Spleen (tissue), 7 donors: ENCODE results near the gene GJB6.

Source experiments
- POLR2A ChIP-seq, 3 donors: fragments of 450-650 bp; IDR thresholded peaks; one replicate each; pipeline ENCODE4 v1.5.1; 2017; ENCODE audit warnings: antibody characterized with exemption in 3 of 3, mild to moderate bottlenecking in 1 of 3
- TF ChIP-seq, protein P1 (sequence below), 11 experiments: fragments of 200-600 bp in 7 of 11; fragments of 450-650 bp in 4 of 11; sonication (generic) in 4 of 11; IDR thresholded peaks in 8 of 11; conservative IDR thresholded peaks in 3 of 11; 1 replicate in 7 of 11; 2 replicates in 4 of 11; pipeline versions ENCODE4 v1.4.0 to v1.8.0; 2016 to 2021; ENCODE audit warnings: antibody characterized with exemption in 11 of 11, inconsistent platforms in 4 of 11, mild to moderate bottlenecking in 1 of 11
- donor health status: DM: no; HTN: no; CAD: no; lungs with moderate emphysema.
- donor health status: DM: no; HTN: no; CAD: no.
- donor health status: DM: no; HTN: no; CAD: no.

DNA sequence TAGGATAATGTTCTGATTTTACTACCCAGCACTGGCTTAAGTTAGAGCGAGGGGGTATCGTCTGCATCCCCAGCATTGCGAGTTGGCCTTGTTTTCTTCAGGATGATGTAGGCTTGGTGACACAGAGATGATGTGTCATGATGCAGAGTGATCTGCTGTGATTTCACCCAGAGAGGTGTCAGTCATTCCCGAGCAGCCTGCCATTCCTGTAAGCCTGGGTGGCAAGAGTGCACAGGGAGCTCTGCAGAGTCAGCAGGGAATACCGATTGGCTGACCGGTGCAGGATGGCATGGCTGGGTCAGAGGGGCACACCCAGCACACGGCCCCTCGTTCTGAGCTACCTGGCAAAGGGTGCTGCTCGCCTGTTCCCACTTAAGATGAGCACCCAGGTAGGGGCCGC lies 15.8 kb upstream of the GJB6 start:
- TF ChIP-seq POLR2A (IDR thresholded peaks at IDR 0.05) = no peak
- TF ChIP-seq, protein P1, sequence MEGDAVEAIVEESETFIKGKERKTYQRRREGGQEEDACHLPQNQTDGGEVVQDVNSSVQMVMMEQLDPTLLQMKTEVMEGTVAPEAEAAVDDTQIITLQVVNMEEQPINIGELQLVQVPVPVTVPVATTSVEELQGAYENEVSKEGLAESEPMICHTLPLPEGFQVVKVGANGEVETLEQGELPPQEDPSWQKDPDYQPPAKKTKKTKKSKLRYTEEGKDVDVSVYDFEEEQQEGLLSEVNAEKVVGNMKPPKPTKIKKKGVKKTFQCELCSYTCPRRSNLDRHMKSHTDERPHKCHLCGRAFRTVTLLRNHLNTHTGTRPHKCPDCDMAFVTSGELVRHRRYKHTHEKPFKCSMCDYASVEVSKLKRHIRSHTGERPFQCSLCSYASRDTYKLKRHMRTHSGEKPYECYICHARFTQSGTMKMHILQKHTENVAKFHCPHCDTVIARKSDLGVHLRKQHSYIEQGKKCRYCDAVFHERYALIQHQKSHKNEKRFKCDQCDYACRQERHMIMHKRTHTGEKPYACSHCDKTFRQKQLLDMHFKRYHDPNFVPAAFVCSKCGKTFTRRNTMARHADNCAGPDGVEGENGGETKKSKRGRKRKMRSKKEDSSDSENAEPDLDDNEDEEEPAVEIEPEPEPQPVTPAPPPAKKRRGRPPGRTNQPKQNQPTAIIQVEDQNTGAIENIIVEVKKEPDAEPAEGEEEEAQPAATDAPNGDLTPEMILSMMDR (IDR thresholded peaks at IDR 0.05 in 8 of 11, conservative IDR thresholded peaks at IDR 0.05 in 3 of 11) = no peak
